Erythroblast (primary cell): ENCODE measurements around the gene CSF2.

Source experiments
- GATA1 ChIP-seq: IDR thresholded peaks from 2 replicates; pipeline ENCODE4 v1.6.1; 2011; ENCODE audit warnings: low read depth, mild to moderate bottlenecking, control low read depth, low read length, moderate library complexity
- POLR2A ChIP-seq: IDR thresholded peaks from 2 replicates; pipeline ENCODE4 v1.6.1; 2011; ENCODE audit warnings: mild to moderate bottlenecking, low read length

DNA sequence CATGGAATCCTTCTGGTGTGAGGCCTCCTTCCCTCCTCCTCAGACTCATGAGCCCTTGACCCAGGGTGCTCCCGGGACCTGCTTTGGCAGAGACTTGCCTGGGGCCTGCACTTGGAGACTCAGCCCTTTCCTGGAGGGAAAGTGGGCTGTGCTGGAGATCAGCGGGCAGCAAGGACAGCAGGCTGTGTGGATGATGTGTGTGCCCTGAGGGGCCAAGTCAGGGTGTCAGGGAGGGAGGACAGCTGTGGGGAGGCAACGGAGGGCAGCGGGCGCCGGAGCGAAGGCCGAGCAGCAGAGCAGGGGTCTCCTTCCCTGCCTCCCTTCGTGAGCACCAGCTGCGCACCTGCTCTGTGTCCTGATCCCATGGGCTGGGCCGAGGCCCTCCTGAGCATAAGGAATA is 6.1 kb upstream of the CSF2 start:
- TF ChIP-seq POLR2A (no peak), GATA1 (no peak)
